ENCODE results near the gene AHCTF1.

AHCTF1 gene

DNA sequence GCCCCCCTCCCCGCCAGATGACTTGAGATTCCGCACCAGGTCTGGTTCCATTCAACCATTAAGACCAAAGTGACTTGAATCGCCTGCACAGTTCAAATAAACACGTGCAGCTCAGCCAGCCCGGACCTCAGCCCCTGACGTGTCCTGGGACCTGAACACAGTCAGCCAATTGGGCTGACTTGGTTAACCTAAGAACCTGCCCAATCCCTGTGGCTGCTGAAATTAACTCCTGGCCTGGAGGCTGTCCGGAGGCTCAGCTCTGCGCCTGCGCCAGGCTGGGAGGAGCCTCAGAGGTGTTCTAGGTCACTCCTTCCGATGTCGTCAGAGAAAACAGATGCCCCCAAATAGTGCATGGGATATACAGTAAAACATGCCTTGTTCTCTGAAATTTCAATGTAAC lies 134.2 kb downstream of the AHCTF1 start:
- no peak for DNase-seq

DNA sequence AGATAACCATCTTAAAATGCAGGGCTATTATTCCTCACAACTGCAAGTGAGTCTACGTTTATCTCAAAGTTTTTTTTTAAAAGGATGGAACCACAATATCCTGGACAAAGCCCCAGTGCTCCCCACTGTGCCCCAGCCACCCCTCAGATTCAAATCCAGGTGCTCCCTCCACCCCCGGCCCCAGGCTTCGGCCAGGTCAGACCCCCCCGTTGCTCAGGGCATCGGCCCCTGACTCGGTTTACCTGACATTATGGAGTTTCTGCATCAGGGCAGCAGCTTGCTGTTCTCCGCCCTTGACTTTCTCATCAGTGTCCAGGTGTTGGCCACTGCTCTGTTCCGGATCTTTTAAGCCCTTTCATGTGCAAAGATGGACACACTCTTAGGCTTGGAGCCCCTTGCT lies 134.6 kb downstream of the AHCTF1 start:
- no peak for DNase-seq

DNA sequence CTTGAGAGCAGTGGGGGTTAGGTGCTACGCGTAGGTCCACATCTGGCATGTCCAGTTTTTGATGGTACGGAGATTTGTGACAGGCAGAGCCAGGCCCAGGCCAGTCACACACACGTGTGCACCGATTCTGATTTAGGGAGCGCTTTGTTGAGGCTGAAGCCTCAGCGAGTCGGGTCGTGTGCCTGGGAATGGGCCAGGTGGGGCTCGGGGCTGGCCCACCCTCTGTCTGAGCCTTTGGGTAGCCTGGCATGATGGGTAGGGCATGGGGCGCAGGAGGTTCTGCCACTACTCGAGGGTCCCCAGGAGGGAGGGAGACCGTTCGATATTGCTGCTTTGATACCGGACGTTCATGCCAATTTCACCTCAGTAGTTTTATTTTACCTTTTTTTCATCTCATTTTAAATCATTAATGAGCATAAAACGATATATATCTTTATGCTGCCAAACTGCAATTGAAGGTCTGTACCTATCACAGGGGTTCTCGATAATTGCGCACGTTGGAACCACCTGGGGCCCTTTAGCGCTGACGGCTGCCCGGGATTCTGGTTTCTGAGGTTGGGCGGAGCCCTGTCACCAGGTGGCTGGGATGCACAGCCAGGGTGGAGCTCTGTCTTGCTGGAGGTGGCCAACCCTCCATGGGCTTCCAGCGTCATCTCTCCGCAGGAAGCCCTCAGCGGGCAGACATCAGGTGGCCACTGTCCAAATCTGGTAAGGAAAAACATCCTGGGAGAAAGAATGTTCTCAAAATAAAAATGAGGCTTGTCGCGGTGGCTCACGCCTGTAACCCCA lies 135.6 kb downstream of the AHCTF1 start:
- no peak for DNase-seq

DNA sequence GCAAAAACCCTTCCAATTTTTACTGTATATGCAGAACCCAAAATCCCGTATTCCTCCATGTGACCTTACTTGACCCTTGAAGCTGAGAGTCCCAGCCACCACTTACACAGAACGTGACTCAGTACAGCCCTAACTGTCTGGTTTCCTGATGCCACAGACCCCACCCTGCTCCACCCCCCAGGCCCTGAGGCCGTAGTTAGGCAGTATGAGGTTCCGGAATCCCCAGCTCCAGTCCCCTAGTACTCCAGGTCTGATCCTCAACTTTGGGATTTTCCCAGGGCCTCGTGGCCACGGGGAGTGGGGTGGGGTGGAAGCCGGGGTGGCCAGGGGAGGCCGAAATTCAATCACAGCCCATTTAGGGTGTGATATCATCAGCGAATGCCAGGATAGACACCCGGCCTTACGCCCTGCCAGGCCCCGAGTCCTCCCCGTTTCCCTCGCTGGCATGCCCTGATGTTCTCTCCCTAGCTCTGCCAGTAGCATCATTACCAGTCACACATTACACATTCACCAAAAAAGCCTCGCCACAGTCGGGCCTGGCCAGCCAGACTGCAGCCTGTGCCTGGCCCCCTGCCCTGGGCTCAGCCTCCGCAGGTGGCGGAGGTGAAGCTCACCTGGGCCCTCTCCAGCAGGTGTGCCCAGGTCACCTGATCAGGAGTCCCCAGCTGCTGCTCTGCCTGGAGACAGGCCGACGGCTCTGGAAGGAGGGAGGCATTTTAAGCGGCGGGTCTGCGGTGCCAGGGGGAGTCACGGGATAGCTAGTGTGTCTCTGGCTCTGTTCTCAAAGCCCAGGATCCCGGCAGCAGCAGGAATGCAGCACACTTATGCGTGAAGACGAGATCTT lies 136.7 kb downstream of the AHCTF1 start:
- DNase-seq: no peak

DNA sequence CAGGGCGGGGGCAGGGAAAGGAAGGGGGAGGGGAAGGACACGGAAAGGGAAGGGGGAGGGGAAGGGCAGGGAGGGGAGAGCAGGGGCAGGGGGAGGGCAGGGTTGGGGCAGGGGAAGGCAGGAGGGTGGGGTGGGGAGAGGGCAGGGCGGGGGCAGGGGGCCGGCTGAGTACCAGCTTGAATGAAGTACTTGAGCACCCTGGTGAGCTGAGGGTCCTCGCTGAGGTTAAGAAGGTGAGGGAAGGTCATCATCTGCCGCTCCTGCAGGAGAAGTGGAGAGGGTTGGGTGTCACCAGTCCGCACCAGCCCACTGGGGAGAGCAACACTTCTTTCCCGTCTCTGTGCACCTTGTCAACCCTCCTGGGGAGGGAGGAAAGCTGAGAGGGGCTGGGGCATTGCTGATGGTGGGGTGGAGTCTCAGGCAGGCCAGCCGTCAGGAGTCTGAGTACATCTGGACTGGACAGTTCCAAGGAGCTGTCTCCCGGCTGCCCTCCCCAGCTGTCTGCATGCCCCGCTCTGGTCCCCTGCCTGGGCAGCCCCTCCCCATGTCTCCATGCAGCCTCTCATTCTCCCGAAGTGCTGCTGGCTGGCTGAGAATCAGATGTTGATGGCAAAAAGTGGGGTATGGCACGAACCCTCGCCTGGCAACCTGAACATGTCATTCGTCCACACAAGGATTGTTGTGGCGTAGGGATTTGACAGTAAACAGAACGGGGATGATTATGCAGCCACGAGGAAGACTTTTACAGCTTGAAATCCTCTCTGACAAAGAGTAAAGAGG lies 137.5 kb downstream of the AHCTF1 start:
- DNase-seq: no peak

DNA sequence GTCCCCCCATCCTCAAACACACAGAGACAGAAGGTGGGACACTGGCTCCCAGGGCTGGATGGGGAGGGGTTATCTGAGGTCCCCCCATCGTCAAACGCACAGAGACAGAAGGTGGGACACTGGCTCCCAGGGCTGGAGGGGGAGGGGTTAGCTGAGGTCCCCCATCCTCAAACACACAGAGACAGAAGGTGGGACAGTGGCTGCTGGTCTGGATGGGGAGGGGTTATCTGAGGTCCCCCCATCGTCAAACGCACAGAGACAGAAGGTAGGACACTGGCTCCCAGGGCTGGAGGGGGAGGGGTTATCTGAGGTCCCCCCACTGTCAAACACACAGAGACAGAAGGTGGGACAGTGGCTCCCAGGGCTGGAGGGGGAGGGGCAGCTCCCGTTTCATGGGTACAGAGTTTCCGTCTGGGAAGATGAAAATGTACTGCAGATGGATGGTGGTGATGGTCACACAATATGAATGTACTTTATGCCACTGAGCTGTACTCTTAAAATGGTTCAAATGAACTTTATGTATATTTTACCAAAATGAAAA lies 138.3 kb downstream of the AHCTF1 start:
- DNase-seq: no peak

DNA sequence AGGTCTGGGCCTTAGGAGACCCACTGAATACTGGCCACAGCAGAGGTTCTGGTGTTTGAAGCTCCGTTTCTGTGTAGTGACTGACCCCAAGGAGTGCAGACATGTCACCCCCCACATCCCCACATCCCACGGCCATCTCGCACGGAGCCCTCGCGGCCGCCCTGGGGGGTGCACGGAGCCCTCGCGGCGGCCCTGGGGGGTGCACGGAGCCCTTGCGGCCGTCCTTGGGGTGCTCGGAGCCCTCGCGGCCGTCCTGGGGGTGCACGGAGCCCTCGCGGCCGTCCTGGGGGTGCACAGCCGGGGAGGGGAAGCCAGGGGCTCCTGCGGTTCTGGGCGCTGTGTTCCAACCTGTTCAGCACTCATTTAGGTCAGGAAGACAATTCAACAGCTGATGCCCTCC lies 139.1 kb downstream of the AHCTF1 start:
- no peak for DNase-seq

DNA sequence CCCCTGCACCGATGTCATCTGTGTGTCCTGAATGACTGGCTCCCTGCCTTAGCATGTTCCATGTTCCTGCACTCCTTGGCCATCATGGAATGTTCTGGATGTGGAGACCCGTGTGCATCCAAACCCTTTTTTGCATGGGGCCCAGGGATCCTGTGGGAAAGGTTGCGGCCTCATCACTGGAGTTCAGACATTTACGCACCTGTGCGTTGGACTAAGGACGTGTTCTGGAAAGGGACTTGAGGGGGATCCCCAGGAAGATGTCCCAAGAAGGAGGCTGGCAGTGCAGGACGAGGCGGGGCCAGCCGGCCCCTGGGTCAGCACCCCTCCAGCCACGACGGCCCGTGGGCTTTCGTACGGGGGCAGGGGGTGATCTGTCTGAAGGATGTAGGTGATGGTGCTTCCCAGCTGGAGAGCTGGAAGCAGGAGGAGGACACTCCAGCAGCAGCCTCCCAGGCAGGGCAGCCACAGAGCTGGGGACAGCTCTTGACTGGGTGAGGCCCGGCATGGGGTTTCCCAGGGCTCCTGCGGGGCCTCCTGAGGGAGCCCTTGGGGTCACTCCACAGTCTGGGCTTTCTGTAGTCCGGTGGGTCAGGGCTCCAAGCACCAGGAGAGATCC lies 140.3 kb downstream of the AHCTF1 start:
- DNase-seq: no peak

DNA sequence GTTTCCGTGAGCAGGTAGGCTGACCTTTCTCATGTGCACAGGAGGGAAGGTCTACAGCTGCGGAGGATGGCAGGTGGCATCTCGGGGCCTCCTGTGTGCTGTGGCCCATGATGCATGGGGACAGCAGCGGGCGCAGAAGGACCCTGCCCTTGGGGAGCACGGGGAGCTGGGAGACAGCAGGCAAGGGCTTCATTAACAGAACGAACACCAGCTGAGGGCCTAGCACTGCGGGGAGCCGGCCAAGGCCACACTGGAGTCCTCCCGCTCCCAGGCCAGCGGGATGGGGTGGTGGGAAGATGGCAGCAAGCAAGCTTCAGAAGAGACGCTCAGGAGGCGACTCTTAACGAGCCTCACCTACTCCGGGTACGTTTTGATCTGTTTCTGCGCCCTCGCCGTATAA lies 140.9 kb downstream of the AHCTF1 start:
- no peak for DNase-seq

DNA sequence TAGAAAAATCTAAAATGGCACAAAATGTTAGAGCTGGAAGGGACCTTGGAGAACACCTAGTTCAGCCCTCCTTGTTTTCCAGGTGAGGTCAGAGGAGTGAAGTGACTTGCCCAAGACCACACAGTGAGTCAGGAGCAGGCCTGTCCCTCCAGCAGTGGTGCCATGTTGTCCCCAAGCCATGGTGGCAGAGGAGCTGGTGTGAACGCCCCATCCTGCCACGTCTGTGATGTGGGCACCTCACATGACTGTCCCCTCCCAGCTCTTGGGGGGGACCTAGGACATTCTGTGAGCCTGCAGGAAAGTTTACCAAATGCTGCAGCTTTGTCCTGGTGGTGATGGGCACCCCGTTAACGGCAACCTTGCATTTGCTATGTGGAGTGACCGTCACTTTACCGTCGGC lies 141.4 kb downstream of the AHCTF1 start:
- no peak for DNase-seq

DNA sequence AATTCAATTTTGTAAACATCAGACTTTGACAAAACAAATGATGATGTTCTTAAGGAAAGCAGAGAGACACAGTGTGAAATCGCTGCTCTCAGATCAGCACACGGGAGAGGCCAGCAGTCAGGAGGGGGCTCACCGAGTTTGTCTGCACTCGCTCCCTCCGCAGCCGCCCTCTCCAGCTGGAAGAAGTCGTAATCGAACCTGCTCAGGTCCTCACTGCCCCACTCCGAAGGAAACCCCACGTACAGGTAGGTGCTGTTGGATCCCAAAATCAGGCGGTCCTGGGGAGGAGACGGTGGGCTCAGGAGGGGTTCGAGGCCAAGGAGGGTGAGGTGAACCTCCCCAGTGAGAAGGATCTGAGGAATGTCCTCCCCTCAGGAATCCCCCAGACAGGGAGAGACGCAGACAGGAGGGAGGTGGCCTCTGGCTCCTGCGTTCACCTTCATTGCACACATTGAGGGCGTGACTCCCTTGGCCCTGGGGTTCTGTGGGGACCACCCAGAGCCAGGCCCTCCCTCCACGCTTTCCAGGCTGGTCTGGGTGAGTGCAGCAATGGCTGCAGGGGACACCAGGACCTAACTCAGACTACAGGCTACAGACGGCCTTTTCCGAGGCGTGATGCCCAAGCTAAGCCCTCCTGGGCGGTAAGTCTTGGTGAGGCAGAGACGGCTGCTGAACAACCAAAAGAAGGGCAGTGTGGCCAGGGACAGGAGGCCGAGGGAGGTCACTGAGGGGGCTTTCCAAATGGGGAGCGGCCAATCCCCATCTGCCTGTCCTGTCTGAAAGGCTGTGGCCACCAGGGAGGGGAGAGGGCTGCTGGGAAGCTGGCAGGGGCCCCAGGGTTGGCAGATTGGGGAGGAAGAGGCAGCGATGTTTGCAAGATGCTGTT lies 142.1 kb downstream of the AHCTF1 start:
- DNase-seq: no peak
